GM15510 (cell line): ENCODE measurements around the gene EXD3.

ENCODE experiments used
- POLR2A ChIP-seq: IDR thresholded peaks from 3 replicates; pipeline ENCODE4 v1.6.1; 2011; ENCODE audit warnings: borderline replicate concordance; ENCODE audit not compliant: insufficient read length; ENCODE audit errors: extremely low read depth

EXD3 gene

GRCh38 chr9:137412431-137412830 is 10.5 kb downstream of the EXD3 start:
- no peak for TF ChIP-seq POLR2A

GRCh38 chr9:137411645-137412380 is 11.1 kb downstream of the EXD3 start:
- no peak for TF ChIP-seq POLR2A

GRCh38 chr9:137411260-137411644 is 11.7 kb downstream of the EXD3 start:
- no peak for TF ChIP-seq POLR2A

GRCh38 chr9:137410891-137411249 is 12.1 kb downstream of the EXD3 start:
- TF ChIP-seq POLR2A, result no peak

- no peak for TF ChIP-seq POLR2A
Measured at GRCh38 chr9:137409515-137409914, 13.4 kb downstream of the EXD3 start.

- no peak for TF ChIP-seq POLR2A
Measured at GRCh38 chr9:137408651-137409405, 14.1 kb downstream of the EXD3 start.

GRCh38 chr9:137407590-137408300 is 15.2 kb downstream of the EXD3 start:
- TF ChIP-seq POLR2A, result no peak

- TF ChIP-seq POLR2A, result no peak
Measured at GRCh38 chr9:137406876-137407589, 15.9 kb downstream of the EXD3 start.

- no peak for TF ChIP-seq POLR2A
Measured at GRCh38 chr9:137406085-137406760, 16.7 kb downstream of the EXD3 start.

- TF ChIP-seq POLR2A, result no peak
Measured at GRCh38 chr9:137405677-137406081, 17.3 kb downstream of the EXD3 start.

- TF ChIP-seq POLR2A, result no peak
Measured at GRCh38 chr9:137404961-137405567, 17.9 kb downstream of the EXD3 start.

- TF ChIP-seq POLR2A, result no peak
Measured at GRCh38 chr9:137403269-137403668, 19.7 kb downstream of the EXD3 start.

GRCh38 chr9:137402746-137403145 is 20.2 kb downstream of the EXD3 start:
- no peak for TF ChIP-seq POLR2A

GRCh38 chr9:137398561-137399468 is 24.1 kb downstream of the EXD3 start:
- TF ChIP-seq POLR2A, result no peak
